GM21390 (cell line): ENCODE data around the gene RIOX2.

Experiments used
- ATAC-seq: cut with Tn5 transposase; IDR thresholded peaks from one replicate; pipeline ENCODE4 v1.9.1; 2021; ENCODE audit not compliant: unreplicated experiment

RIOX2 gene

GRCh38 chr3:97990624-97991292, 18.5 kb upstream of the RIOX2 start:
- ATAC-seq: no peak

- no peak for ATAC-seq
Observed at GRCh38 chr3:97988784-97989568, 16.7 kb upstream of the RIOX2 start.

- ATAC-seq: no peak
Observed at GRCh38 chr3:97987306-97987705, 15.1 kb upstream of the RIOX2 start.

GRCh38 chr3:97983933-97984491, 11.8 kb upstream of the RIOX2 start:
- no peak for ATAC-seq

- ATAC-seq: no peak
Observed at GRCh38 chr3:97981886-97982285, 9.7 kb upstream of the RIOX2 start.

- no peak for ATAC-seq
Observed at GRCh38 chr3:97979610-97980009, 7.4 kb upstream of the RIOX2 start.

- ATAC-seq: no peak
Observed at GRCh38 chr3:97975466-97975865, 3.2 kb upstream of the RIOX2 start.

GRCh38 chr3:97974996-97975395, 2.8 kb upstream of the RIOX2 start:
- no peak for ATAC-seq

- ATAC-seq: no peak
Observed at GRCh38 chr3:97972976-97973375, 745 bp upstream of the RIOX2 start.

- ATAC-seq: no peak
Observed at GRCh38 chr3:97970956-97971620, 1.1 kb downstream of the RIOX2 start.

- ATAC-seq: no peak
Observed at GRCh38 chr3:97970156-97970555, 2.1 kb downstream of the RIOX2 start.

- ATAC-seq: no peak
Observed at GRCh38 chr3:97969541-97969940, 2.7 kb downstream of the RIOX2 start.

- ATAC-seq: no peak
Observed at GRCh38 chr3:97968376-97968775, 3.9 kb downstream of the RIOX2 start.

GRCh38 chr3:97967966-97968365, 4.3 kb downstream of the RIOX2 start:
- ATAC-seq: no peak

- ATAC-seq: no peak
Observed at GRCh38 chr3:97960993-97961766, 11.1 kb downstream of the RIOX2 start.

- no peak for ATAC-seq
Observed at GRCh38 chr3:97960551-97960950, 11.7 kb downstream of the RIOX2 start.

GRCh38 chr3:97959872-97960271, 12.4 kb downstream of the RIOX2 start:
- ATAC-seq: no peak

- no peak for ATAC-seq
Observed at GRCh38 chr3:97958796-97959195, 13.4 kb downstream of the RIOX2 start.

- no peak for ATAC-seq
Observed at GRCh38 chr3:97958396-97958795, 13.8 kb downstream of the RIOX2 start.

- ATAC-seq: no peak
Observed at GRCh38 chr3:97957617-97958311, 14.5 kb downstream of the RIOX2 start.
